ENCODE results near the gene MCAT.

The MCAT gene

DNA sequence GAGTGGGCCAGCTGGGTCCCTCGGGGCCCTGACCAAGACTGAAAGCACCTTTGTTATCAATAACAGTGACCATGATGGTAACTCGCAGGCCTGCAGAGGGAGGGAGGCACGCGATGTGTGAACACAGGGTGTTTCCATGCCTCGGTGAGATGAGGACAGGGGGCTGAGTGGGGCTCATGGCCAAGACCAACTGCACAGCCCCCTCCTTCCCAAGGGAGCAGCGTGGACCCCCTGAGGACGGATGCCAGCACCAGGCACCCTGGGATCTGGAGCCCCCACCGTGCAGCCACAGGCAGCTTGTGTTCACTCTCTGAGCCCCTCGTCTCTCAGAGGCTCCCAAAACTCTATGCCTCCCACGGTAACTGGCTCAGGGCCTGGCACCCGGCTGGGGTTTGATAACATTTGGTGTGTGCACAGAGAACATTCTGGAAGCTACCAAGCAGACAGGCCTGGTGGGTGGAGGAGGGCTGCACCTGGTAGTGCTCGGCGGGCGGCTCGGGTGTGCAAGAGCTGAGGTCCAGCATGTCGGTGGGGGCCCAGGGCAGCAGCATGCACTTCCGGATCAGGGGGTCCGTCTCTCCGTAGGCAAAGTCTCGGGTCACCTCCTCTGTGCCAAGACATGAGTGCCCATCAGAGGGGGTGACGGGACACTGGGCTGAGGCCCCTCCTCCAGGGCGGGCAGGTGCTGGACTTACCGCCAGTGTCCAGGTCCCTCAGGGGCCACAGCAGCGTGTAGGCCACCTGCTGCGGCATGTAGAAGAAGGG lies 36.1 kb upstream of the MCAT start:
- no peak for DNase-seq (ENCODE audit: low read depth)
- TF ChIP-seq, protein P1, sequence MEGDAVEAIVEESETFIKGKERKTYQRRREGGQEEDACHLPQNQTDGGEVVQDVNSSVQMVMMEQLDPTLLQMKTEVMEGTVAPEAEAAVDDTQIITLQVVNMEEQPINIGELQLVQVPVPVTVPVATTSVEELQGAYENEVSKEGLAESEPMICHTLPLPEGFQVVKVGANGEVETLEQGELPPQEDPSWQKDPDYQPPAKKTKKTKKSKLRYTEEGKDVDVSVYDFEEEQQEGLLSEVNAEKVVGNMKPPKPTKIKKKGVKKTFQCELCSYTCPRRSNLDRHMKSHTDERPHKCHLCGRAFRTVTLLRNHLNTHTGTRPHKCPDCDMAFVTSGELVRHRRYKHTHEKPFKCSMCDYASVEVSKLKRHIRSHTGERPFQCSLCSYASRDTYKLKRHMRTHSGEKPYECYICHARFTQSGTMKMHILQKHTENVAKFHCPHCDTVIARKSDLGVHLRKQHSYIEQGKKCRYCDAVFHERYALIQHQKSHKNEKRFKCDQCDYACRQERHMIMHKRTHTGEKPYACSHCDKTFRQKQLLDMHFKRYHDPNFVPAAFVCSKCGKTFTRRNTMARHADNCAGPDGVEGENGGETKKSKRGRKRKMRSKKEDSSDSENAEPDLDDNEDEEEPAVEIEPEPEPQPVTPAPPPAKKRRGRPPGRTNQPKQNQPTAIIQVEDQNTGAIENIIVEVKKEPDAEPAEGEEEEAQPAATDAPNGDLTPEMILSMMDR (IDR thresholded peaks at IDR 0.05; ENCODE audit: control insufficient read depth, extremely low read depth, insufficient read depth): no peak
- H3K4me3 ChIP-seq (ENCODE audit: low read depth, low read length): no peak overlapping the region

- no peak for DNase-seq (ENCODE audit: low read depth)
- TF ChIP-seq, protein P1 (IDR thresholded peaks at IDR 0.05; ENCODE audit: control insufficient read depth, extremely low read depth, insufficient read depth): no peak
- H3K4me3 ChIP-seq (ENCODE audit: low read depth, low read length): no peak overlapping the region
Observed at GRCh38 chr22:43177479-43177878, 34.3 kb upstream of the MCAT start.

DNA sequence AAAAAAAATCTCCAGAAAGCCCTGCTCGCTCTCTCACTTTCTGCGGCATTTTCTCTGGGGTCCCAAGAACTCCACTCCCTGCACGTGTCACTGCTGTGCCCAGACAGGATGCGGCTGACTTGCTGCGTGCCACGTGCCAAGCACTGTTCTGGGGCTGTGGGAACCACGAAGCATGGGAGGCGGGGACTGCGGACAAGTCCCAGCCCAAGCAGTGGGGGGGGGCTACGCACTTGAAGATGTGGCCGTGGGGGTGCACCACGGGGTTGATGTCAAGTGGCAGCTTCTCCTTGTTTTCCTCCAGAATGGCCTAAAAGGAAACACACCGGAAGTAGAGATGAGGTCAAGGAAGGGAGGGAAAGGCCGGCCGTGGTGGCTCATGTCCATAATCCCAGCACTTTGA lies 32.9 kb upstream of the MCAT start:
- H3K4me3 ChIP-seq (ENCODE audit: low read depth, low read length): no peak overlapping the region
- no peak for DNase-seq (ENCODE audit: low read depth)
- TF ChIP-seq, protein P1 (IDR thresholded peaks at IDR 0.05; ENCODE audit: control insufficient read depth, extremely low read depth, insufficient read depth): no peak

- TF ChIP-seq, protein P1 (IDR thresholded peaks at IDR 0.05; ENCODE audit: control insufficient read depth, extremely low read depth, insufficient read depth): no peak
- DNase-seq (ENCODE audit: low read depth): no peak
- no peak overlapping the region for H3K4me3 ChIP-seq (ENCODE audit: low read depth, low read length)
Observed at GRCh38 chr22:43174941-43175531, 31.8 kb upstream of the MCAT start.

DNA sequence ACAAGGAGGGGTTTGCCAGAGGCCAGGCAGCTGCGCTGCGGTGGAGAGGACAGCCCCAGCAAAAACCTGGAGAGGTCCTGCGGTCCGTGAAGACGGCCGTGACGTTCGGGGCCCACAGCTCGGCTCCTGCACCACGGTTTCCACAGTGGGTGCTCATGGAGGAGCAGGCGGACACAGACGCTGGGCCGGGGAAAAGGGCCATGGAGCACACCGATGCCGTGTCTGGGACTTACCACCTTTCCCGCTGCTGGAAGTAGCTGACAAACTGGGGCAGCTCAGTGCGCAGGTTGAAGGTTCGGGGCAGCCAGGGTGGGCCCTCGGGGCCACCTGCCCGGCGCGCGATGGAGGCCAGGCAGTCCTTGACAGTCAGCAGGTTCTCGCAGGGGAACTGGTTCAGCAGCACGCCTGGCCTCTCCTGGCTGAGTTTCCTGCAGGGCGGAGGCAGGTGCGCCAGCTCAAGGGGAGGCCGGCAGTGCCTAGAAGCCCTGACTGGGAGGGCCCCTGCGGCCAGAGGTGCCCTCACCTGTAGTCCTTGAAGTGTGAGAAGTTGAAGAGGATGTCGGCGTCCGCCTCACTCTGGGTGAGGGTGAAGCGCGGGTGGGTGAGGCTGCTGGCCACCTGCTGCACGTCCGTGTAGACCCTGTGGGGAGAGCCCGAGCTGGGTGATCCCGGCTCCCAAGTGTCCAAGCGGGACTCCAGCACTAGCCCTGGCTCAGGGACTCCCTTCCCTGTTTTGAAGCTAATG lies 30.9 kb upstream of the MCAT start:
- TF ChIP-seq, protein P1 (IDR thresholded peaks at IDR 0.05; ENCODE audit: control insufficient read depth, extremely low read depth, insufficient read depth): no peak
- DNase-seq (ENCODE audit: low read depth): no peak
- H3K4me3 ChIP-seq (ENCODE audit: low read depth, low read length): no peak overlapping the region

- DNase-seq (ENCODE audit: low read depth): no peak
- H3K4me3 ChIP-seq (ENCODE audit: low read depth, low read length): no peak overlapping the region
- TF ChIP-seq, protein P1 (IDR thresholded peaks at IDR 0.05; ENCODE audit: control insufficient read depth, extremely low read depth, insufficient read depth): no peak
Observed at GRCh38 chr22:43173566-43173965, 30.4 kb upstream of the MCAT start.
